Measurements from ENCODE around the gene LSM10. TPM values are rescaled to one million over a fixed set of nuclear protein-coding genes. Genes with fewer than 3 reads are reported as not detected.
A peak's percentile ranks its signal among the peaks of the same experiment; 100 is the strongest.

Gene LSM10
- total RNA-seq, 1 donor from 2014 or later = 59.3 TPM

DNA sequence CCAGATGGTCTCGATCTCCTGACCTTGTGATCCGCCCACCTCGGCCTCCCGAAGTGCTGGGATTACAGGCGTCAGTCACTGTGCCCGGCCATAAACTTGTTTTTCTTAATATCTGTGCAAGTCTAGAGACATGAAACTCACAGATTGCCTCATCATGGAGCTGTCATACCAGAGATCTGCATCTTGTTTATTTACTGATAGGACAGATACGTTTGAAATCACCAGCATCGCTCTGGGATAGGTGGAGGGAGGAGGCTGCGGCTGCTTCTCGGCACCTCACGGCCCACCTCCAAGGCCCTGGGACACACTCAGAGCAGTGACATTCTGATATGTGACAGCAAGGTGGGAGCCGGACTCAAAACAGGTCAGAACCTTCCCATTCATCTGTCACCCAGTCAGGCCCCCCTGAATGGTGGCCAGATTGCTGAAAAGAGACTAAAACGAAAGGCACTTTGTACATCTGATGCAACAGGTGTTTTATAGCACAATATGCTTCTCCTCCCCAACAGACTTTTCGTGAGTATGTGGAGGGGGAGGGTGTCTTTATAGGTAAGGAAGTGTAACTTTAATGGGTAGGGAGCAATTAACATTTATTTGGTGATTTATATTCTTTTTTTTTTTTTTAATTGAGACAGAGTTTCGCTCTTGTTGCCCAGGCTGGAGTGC lies 18.1 kb upstream of the LSM10 start:
- ATAC-seq (no peak), DNase-seq (ENCODE audit: missing footprints) (no peak)
- intact Hi-C loops (cut with DNase I) = no loop called here

GRCh38 chr1:36414384-36414783 lies 16.7 kb upstream of the LSM10 start:
- no peak for DNase-seq (ENCODE audit: missing footprints)
- ATAC-seq = no peak
- intact Hi-C loops (cut with DNase I) = no loop called here

DNA sequence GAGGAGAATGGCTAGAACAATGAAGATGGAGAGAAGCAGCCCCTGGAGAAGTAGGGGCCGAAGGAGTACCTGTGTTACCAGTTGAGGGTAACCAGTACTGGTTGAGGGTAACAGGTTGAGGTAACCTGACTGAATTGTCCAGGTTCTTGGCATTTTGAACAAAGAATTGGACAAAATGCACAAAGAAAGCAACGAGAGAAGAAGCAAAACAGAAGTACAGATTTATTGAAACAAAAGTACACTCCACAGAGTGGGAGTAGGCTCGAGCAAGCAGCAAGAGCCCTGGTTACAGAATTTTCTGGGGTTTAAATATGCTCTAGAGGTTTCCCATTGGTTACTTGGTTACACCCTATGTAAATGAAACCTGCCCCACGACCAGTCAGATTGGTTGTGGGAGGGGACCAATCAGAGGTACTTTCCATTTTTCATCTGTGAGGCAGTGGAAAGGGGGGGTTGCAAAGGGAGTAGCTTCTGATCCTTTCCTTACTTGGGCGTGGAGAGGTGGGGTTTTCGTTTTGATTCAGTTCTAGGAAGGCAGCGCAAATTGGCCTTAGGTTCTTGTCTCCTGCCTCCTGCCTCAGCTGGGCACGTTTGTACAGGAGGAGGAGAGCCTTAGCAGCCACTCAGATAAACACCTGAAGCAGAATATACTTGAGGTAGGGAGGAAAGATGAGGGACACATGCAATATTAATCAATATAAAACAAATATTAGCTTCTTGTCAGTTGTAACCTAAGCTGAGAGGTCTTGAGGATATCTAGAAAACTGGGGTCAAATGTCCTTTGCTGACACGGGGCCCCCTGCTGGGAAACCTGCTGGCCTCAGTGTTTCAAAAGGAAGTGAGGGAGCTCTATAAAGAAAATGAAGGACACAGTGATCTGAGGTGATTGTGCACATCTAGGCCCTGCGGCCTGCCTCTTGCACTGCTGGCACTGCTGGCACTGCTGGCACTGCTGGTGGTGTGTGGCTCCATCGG lies 14.3 kb upstream of the LSM10 start:
- intact Hi-C loops (cut with DNase I) = no loop called here
- no peak for ATAC-seq
- DNase-seq (ENCODE audit: missing footprints) = no peak

- intact Hi-C loops (cut with DNase I) = no loop called here
- no peak for DNase-seq (ENCODE audit: missing footprints)
Observed at GRCh38 chr1:36408479-36408878, 10.8 kb upstream of the LSM10 start.

GRCh38 chr1:36406440-36406839 lies 8.7 kb upstream of the LSM10 start:
- ATAC-seq = no peak
- intact Hi-C loops (cut with DNase I) = no loop called here
- DNase-seq (ENCODE audit: missing footprints) = no peak

More at GRCh38 chr1:36408479-36408878, 10.8 kb upstream of the LSM10 start:
- no peak for ATAC-seq

- ATAC-seq = no peak
- intact Hi-C loops (cut with DNase I) = no loop called here
- no peak for DNase-seq (ENCODE audit: missing footprints)
Observed at GRCh38 chr1:36402504-36402890, 4.8 kb upstream of the LSM10 start.

- intact Hi-C loops (cut with DNase I) = no loop called here
- DNase-seq (ENCODE audit: missing footprints) (no peak), ATAC-seq (no peak)
Observed at GRCh38 chr1:36401602-36402503, 4.1 kb upstream of the LSM10 start.

DNA sequence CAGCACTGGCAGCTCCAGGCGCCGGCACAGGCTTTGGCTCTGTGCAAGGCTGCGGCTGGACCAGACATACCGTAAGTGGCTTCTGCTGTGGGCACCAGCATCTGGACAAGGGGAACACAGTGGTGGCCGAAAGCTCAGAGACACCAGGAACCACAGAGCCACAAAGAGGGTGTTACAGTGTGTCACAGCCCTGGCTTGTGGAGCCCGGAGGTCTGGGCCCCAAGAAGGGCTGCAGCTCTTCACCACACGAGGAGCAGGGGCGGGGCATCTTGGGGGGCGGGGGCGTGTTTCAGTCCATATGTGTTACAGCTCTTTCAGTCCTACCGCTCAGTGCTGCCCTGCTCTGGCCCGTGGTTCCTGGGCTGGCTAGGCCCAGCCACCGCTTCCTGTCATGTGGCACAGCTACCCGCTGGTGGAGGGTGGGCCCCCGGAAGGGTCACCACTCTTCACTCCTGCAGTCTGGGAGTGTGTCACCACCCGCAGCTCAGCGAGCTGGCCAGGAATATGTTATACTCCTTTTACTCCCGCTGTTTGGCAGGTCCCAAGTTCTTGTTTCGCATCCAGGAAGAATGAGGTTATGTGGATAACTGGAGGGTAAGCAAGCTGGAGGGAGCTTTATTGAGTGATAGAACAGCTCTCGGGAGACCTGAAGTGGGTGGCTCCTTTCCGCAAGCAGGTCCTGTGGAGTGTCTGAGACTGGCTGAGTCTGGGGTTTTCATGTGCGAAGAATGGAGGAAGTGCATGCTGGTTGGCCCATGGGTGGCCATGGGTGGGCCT lies 3.3 kb upstream of the LSM10 start:
- intact Hi-C loops (cut with DNase I) = no loop called here
- ATAC-seq (peak; percentile 73), DNase-seq (ENCODE audit: missing footprints) (peak; percentile 90)

DNA sequence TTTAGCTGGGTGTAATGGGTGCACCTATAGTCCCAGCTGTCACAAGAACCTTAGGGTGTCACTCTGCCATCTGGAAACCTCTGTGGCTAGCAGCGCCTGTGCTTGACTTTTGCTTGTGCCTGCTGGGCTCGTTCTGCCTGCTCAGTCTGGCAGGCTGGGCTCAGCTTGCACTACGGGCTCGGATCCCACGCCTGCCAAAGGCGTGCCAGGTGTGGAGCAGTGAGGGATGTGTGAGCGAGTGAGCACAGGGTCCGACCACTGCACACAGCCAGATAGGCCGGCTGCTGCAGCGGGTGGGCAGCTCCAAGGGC lies 2.8 kb upstream of the LSM10 start:
- DNase-seq (ENCODE audit: missing footprints) = no peak
- no peak for ATAC-seq
- intact Hi-C loops (cut with DNase I) = no loop called here

- DNase-seq (ENCODE audit: missing footprints) = no peak
- no peak for ATAC-seq
- intact Hi-C loops (cut with DNase I) = no loop called here
Observed at GRCh38 chr1:36398370-36398977, 766 bp upstream of the LSM10 start.

GRCh38 chr1:36397083-36397377 lies 678 bp downstream of the LSM10 start:
- DNase-seq (ENCODE audit: missing footprints) = no peak
- ATAC-seq = peak; percentile 41
- intact Hi-C loops (cut with DNase I) = loop anchor here (1.0 kb wide), 1 partner anchor 10 kb away; no protein-coding TSS in a partner anchor

- ATAC-seq (no peak), DNase-seq (ENCODE audit: missing footprints) (no peak)
- intact Hi-C loops (cut with DNase I) = no loop called here
Observed at GRCh38 chr1:36396359-36396758, 1.3 kb downstream of the LSM10 start.

DNA sequence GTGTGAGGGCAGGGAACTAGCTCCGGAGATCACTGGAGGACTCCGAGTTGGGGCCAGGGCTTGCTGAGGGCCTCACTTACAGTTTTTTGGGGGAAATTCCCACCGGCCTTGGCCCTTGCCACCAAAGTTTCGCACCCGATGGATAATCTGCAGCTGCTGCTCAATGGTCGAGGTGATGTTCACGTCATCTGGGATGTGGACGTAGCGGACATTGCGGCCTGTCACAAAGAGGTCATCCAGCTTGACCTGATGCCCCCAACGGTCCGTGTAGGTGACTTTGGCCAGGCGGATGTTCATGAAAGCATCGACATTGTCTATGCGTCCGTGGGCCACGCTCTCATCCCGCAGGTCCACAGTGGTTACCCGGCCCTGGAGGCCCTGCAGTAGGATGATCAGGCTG lies 4.0 kb downstream of the LSM10 start:
- ATAC-seq (no peak), DNase-seq (ENCODE audit: missing footprints) (no peak)
- intact Hi-C loops (cut with DNase I) = no loop called here

DNA sequence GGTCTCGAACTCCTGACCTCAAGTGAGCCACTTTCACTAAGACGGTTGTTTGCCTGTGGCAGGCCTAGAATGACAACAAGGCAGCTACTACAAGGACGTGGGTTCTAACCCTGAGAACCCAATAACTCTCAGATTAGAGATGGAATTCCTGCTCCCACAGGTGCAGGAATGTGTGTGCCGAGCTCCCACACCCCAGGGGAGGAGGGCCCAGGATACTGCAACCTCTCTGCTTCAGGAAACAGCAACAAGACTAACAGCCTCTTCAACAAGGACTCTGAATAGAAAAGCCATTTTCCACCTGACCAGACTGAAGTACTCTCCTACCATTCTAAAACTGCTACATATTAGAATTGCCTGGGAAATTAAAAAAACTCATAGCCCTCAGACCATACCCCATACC lies 4.9 kb downstream of the LSM10 start:
- ATAC-seq (no peak), DNase-seq (ENCODE audit: missing footprints) (no peak)
- intact Hi-C loops (cut with DNase I) = no loop called here

GRCh38 chr1:36391271-36391670 lies 6.4 kb downstream of the LSM10 start:
- DNase-seq (ENCODE audit: missing footprints) = no peak
- ATAC-seq = no peak
- intact Hi-C loops (cut with DNase I) = no loop called here

DNA sequence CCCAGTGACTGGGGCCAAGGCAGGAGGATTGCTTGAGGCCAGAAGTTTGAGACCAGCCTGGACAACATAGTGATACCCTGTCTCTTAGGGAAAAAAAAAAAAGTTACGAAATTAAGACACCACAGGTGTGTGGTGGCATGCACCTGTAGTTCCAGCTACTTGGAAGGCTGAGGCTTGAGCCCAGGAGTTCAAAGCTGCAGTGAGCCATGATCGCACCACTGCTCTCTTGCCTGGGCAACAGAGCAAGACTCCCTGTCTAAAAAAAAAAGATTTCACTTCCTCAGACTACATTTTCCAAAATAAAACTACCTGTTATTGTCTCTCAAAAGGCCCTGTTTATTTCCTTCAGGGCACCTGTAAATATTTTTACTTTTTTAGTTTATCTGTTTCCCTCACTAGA lies 7.3 kb downstream of the LSM10 start:
- ATAC-seq (no peak), DNase-seq (ENCODE audit: missing footprints) (no peak)
- intact Hi-C loops (cut with DNase I) = no loop called here

DNA sequence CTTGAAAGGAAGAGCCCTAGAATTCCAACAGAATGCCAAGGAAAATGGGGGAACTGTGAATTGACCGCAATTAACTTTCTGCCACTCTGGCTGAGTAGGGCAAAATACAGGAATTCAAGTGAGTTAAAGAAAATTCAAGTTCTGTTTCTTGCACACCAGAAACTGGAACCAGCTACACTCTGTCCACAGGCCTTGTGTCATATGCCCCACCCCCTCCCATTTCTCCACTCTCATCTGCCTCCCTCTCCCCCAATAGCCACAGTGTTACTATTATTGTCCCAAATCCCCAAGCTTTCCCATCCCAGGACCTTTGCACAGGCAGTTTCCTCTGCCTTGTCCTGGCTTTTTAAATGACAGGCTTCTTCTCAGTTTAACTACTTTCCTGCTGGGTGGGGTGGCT lies 7.7 kb downstream of the LSM10 start:
- intact Hi-C loops (cut with DNase I) = loop anchor here (5.0 to 10.0 kb wide), 2 partner anchors 165 to 238 kb away; partner anchors contain the start of gene THRAP3
- no peak for DNase-seq (ENCODE audit: missing footprints)

GRCh38 chr1:36389261-36389660 lies 8.4 kb downstream of the LSM10 start:
- intact Hi-C loops (cut with DNase I) = loop anchor here (5.0 to 10.0 kb wide), 2 partner anchors 164 to 237 kb away; partner anchors contain the start of gene THRAP3
- DNase-seq (ENCODE audit: missing footprints) (no peak), ATAC-seq (no peak)

More for the DNA sequence above, 7.7 kb downstream of the LSM10 start:
- no peak for ATAC-seq
